NCI-H1092 treated with DMSO at 0.1 percent for 48 hours (cell line): ENCODE measurements around the gene PATE1.
A peak's percentile ranks its signal among the peaks of the same experiment; 100 is the strongest.
"Not testable (repeated sequence)": the region's sequence is repeated elsewhere in the genome, so short reads cannot be mapped to it uniquely, and the experiment has no call there.

Experiments
- DNase-seq: peaks from one replicate; lab custom pipeline; 2025; lab: John Stamatoyannopoulos, UW

Gene PATE1

GRCh38 chr11:125745979-125746378 is at the start of gene PATE1:
Gene PATE1, plus strand, starts transcription at chr11:125746279. Its CDS starts 26 bp downstream, at chr11:125746305.
- no peak for DNase-seq

GRCh38 chr11:125701018-125701610 is 45.0 kb upstream of the PATE1 start:
- DNase-seq, result no peak

- DNase-seq, result no peak
Observed at GRCh38 chr11:125701858-125702621, 44.0 kb upstream of the PATE1 start.

GRCh38 chr11:125704686-125705085 is 41.4 kb upstream of the PATE1 start:
- DNase-seq, result not testable (repeated sequence)

- DNase-seq, result no peak
Observed at GRCh38 chr11:125720781-125721180, 25.3 kb upstream of the PATE1 start.

- DNase-seq, result peak; percentile 32
Observed at GRCh38 chr11:125724125-125724524, 22.0 kb upstream of the PATE1 start.

GRCh38 chr11:125728969-125729368 is 17.1 kb upstream of the PATE1 start:
- DNase-seq, result no peak

GRCh38 chr11:125740617-125741016 is 5.5 kb upstream of the PATE1 start:
- no peak for DNase-seq

GRCh38 chr11:125743681-125744080 is 2.4 kb upstream of the PATE1 start:
- no peak for DNase-seq

GRCh38 chr11:125750629-125751028 is 4.5 kb downstream of the PATE1 start:
- DNase-seq, result no peak

- DNase-seq, result no peak
Observed at GRCh38 chr11:125756050-125756449, 10.0 kb downstream of the PATE1 start.

GRCh38 chr11:125762445-125762844 is 16.4 kb downstream of the PATE1 start:
- no peak for DNase-seq

GRCh38 chr11:125763483-125763882 is 17.4 kb downstream of the PATE1 start:
- DNase-seq, result no peak

GRCh38 chr11:125766251-125766650 is 20.2 kb downstream of the PATE1 start:
- DNase-seq, result no peak

- no peak for DNase-seq
Observed at GRCh38 chr11:125768336-125769046, 22.4 kb downstream of the PATE1 start.

- DNase-seq, result no peak
Observed at GRCh38 chr11:125770583-125770982, 24.5 kb downstream of the PATE1 start.

- no peak for DNase-seq
Observed at GRCh38 chr11:125772834-125773505, 26.9 kb downstream of the PATE1 start.

- no peak for DNase-seq
Observed at GRCh38 chr11:125773516-125773915, 27.4 kb downstream of the PATE1 start.

GRCh38 chr11:125777309-125777708 is 31.2 kb downstream of the PATE1 start:
- no peak for DNase-seq

- DNase-seq, result no peak
Observed at GRCh38 chr11:125778728-125779127, 32.6 kb downstream of the PATE1 start, which contains the start of gene PATE2. Gene PATE2, minus strand, starts transcription at chr11:125778828. Its CDS starts 55 bp downstream, at chr11:125778773.

- no peak for DNase-seq
Observed at GRCh38 chr11:125784678-125785077, 38.6 kb downstream of the PATE1 start.

- no peak for DNase-seq
Observed at GRCh38 chr11:125787827-125788226, 41.7 kb downstream of the PATE1 start, which contains the start of gene PATE3. Gene PATE3, plus strand, starts transcription at chr11:125788127. Its CDS starts 25 bp downstream, at chr11:125788152.
